Transverse colon (tissue), 4 donors: ENCODE results near the gene ABL1.

ENCODE experiments used
- CTCF ChIP-seq, 5 experiments: fragments of 200-600 bp in 3 of 5; fragments of 450-650 bp in 2 of 5; sonication (generic) in 3 of 5; IDR thresholded peaks; 1 replicate in 2 of 5; 2 replicates in 3 of 5; pipeline ENCODE4 v1.5.1; 2016 to 2017; ENCODE audit warnings: antibody characterized with exemption in 5 of 5, inconsistent platforms in 3 of 5, mild to moderate bottlenecking in 2 of 5, moderate library complexity in 1 of 5
- POLR2AphosphoS5 ChIP-seq, 3 donors: sonication (generic); formaldehyde crosslinking; IDR thresholded peaks; one replicate each; pipeline ENCODE4 v1.6.1; 2016; ENCODE audit warnings: antibody characterized with exemption in 3 of 3

GRCh38 chr9:130898552-130898852 is 63.4 kb downstream of the ABL1 start:
- TF ChIP-seq CTCF (IDR thresholded peaks at IDR 0.05) (no peak), POLR2AphosphoS5 (IDR thresholded peaks at IDR 0.05) (peak in 2 of 3 donors; percentile 4 to 34)
